Stimulated activated CD8-positive, alpha-beta memory T cell treated with anti-CD3 and anti-CD28 coated beads, Interleukin-4, amount 100 ng/mL, for 4 hours (primary cell): ENCODE measurements around the gene SEC24D.

Experiments
- DNase-seq, 2 donors: peaks; one replicate each; pipeline ENCODE4 v3.0.0-alpha.2; 2020; ENCODE audit warnings: low read depth in 2 of 2, low spot score in 1 of 2

Gene SEC24D

DNA sequence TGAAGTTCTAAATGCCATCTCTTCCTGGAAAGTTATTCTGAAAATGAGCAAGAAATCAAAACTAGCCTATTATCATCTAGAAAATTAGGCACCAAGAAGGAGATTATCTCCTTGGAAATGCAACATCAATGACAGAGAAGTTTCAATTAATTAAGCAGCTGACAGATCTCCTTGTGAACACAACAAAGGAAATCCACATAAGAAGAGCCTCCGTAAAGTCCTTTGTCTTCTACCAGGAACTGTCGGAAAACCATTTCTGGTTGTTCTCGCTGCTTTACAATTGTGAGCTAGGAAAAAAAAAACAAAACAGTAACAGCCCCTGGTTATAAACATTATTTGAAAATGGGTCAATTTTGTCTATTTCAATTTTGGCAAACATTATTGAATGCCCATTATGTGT lies 112.6 kb downstream of the SEC24D start:
- no peak for DNase-seq

DNA sequence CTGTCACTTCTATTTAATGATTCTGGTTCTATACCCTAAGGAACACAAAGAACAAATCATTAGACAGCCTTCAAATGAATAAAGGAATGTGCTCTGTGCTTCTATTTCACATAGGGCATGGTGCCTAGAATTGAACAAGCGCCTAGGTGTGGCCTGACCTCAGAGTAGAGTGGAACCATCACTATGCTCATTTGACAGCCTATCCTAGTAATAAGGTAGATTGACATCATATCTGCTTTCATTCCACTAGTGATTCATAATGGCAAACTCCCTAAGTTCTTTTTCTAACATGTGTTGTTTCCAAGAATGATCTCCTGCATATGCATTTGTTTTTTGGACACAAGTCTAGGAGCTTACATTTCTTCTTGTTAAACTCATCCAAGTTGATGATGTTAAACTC lies 114.2 kb downstream of the SEC24D start:
- DNase-seq: no peak

DNA sequence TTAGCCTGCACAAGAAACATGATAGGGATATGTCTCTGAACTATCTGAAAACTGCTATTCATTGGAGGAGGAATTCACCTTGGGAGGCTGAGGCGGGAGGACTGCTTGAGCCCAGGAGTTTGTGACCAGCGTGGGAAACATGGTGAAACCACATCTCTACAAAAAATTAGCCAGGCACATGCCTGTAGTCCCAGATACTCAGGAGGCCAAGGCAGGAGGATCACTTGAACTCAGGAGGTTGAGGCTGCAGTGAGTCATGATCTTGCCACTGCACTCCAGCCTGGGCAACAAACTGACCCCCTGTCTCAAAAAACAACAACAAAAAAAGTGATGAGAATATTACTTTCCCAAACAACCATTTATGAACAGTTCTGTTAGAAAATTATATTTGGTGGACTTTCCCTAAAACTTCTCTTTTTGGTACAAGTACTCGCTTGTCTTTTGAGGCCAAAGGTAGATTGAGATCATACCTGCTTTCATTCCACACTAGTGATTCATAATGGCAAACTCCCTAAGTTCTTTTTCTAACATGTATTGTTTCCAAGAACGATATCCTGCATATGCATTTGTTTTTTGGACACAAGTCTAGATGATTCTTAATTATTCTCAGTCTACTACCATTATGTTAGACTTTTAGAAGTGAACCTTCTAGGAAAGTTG lies 117.3 kb downstream of the SEC24D start:
- DNase-seq: no peak

DNA sequence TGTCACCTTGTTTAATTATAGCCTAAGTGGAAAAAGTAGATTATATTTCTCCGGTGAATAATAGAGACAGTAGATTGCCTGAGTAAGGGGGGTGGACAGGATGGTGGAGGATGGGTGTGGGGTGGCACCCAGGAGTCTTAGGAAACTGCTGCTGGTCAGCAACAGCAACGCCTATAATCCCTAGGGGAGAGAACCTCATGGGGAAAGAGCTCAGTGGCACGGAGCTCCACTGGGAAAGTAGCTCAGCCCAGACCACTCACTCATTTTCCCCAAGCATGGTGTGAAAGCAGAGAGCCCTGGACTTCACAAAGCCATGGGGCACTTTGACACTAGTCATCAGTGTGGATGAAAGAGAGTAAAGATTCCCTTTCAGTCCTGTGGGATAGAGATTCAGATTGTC lies 119.6 kb downstream of the SEC24D start:
- DNase-seq: no peak

DNA sequence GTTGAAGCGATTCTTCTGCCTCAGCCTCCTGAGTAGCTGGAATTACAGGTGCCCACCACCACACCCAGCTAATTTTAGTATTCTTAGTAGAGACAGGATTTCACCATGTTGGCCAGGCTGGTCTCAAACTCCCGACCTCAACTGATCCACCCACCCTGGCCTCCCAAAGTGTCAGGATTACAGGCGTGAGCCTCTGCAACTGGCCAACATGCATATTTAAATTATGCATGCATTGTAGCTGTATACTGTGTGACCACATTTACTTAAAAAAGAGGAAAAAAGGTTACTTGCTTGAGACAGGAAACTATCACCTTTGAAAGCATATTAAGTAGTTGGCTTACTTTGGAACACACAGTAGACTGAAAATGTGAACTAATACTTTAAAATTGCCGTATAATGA lies 121.2 kb downstream of the SEC24D start:
- DNase-seq: no peak

DNA sequence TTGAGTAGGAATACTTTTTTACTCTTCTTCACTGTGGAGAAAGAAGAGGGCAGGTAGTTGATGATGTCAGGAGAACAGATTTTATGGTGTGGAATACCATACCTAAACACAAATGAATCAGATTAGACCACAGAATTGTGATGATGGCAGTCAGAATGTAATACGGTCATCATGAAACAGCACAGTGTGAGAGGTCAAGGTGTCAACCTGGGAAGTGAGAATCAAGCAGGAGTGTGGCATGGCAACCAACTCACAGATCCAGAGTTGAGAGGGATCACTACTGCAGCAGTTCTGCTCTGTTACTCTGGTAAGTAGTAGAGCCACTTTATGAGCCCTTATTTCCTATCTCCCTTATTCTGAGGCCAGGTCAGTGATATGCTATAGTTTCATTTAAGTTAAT lies 123.1 kb downstream of the SEC24D start:
- DNase-seq: no peak

DNA sequence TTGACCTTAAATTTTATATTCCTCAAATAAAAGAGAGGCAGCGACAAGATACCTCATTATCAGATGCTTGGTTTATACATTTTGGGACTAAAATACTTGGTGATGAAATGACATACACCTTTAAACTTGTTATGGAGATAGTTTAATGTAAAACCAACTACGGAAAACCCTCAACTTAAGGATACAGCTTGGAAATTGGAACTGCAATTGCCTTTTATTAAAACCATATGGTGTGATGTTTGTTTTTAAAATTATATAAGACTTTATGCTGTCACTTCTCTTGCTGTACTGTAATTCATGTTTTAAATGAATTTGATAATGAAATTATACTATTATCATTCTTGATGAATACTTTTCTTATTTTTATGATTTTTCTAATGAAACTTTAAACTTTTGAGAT lies 124.9 kb downstream of the SEC24D start:
- DNase-seq: no peak

DNA sequence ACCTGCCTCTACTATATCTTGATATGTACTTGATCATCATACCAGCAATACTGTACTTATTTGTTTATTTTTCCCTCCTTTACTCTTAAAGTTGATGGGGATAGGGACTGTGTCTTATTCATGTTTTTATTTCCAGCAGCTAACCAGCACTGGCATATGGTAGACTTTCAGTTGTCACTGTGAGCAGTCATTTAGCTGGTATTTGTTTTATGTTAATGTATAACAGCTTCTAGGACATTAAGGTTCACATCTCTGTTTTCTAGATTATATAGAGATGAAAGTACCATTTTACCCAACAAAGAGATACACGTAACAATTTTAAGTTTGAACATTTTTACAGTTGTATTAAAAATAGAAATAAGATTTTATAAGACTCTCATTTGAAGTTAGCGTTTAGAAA lies 132.8 kb downstream of the SEC24D start:
- DNase-seq: no peak

DNA sequence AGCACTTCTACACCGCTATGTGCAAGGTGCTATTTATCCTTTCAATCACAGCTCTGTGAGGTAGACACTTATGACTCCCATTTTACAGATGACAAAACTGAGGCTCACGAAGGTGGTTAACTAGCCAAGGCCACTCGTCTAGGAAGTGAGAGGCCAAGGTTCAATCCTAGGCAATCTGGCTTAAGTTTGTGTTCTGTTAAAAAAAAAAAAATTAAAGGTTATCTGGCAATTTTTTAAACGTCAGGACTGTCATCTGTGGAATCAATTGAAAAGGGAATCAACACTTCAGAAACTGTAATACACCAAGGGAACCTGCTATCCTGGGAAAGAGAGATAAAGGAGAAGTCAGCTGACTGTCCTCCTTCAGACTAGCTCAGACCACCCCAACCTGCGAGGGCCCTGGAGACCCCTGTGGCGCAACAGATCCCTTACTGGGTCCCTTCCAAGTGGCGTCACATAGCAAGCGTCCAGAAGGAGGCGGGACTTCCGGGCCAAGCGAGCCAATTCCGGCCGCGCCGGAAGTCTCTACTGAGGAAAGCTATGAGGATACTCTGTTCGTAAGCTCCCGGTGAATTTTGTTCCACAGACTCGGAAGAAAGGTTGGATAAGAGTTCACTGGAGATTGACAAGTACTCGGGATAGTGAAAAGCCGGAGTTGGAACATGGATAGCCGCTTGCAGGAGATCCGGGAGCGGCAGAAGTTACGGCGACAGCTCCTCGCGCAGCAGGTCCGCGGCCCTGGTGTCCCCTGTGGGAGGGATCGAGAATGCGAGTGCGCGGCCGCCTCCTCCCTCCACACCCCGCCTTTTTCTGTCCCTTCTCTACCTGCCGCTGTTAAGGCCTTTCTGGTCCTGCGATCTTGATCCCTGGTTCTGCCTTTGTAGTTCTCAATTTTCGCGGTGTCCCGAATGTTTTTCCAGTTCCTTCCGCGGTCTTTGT lies 150.8 kb downstream of the SEC24D start, which contains the start of gene METTL14:
Gene METTL14, plus strand, starts transcription at position 520 of the 939 bp plus-strand sequence. Its CDS starts 143 bp downstream, at position 663.
- DNase-seq: peak; percentile 70 to 72

DNA sequence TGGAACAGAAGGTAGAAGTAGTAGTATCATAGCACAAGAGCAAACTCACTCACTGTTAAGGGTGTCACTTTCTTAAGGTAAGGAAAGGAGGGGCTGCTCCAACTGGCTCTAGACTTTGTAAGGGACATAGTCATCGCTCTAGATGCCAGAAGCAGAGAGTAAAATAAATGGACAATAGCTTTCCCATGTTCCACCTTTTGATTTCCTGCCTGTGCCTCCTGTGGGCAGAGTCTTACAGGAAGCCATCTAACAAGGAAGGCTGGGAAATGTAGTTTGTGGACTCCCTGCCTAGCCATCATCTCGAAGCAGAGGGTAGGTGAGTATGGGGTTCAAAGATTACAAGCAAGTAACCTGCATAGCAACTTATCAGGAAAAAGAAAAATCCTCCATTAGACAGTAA lies 152.4 kb downstream of the SEC24D start:
- DNase-seq: no peak

DNA sequence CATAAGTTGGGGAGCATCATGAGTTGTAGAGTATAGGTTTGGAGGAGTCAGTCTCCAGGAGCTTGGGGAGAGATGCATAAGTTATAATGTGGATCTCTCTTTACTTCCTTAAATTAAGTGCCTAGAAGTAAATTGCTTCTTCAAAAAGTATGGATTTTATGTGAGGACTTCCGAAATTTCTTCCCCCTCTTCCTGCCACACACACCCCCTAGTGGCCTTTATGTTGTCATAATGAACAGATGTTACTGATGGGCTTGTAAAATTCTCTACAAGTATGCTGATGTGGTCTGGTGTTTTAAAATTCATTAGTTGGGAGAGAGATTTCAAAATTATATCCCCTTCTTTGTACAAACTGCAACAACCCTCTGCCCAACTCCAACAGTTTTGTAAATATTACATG lies 153.0 kb downstream of the SEC24D start:
- DNase-seq: no peak

DNA sequence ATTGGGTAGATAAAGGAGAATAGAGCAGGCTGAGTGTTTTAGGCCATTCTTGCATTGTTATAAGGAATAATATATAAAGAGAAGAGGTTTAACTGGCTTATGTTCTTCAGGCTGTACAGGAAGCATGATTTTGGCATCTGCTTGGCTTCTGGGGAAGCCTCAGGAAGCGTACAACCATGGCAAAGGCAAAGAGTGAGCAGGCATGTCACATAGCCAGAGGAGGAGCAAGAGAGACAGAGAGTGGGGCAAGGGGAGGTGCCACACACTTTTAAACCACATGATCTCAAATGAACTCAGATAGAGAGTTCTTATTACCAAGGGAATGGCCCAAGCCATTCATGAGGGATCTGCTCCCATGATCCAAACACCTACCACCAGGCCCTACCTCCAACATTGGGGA lies 155.1 kb downstream of the SEC24D start:
- no peak for DNase-seq

DNA sequence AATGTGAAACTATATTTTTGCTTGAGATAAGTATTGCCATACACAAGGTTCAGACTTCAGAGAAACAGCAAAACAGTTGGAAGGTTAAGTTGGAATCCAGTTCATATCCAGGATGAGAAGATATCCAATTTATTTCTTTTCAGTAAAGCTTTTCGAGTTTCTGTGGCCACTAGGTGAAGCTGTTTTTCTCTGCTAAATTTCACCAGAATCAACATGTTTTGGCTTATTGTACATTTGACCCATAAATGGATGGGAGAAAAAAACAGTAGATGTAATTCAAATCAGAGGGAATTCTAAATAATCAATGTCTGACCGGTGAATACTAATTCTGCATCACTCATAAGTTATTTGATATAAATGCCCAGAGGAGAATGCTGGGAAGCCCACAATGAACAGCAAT lies 159.8 kb downstream of the SEC24D start:
- no peak for DNase-seq
